GM19193 (cell line): ENCODE data around the gene RPS6KL1.
A peak's percentile ranks its signal among the peaks of the same experiment; 100 is the strongest.

ENCODE experiments used
- POLR2A ChIP-seq: IDR thresholded peaks from 4 replicates; pipeline ENCODE4 v1.6.1; 2011; ENCODE audit not compliant: insufficient read depth, insufficient read length; ENCODE audit errors: extremely low read depth

The RPS6KL1 gene

DNA sequence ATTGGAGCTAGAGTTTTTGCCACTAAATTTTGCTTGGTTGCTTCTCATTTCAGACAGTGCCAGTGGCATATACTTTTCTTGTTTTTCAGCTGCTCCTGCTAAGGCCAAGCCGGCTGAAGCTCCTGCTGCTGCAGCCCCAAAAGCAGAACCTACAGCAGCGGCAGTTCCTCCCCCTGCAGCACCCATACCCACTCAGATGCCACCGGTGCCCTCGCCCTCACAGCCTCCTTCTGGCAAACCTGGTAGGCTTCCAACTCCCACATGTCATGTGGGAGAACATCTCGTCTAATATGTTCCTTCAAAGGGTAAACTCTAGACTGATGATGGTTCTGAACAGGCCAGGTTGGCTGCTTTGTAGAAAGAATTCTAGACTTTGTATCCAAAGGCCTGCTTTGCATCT, 30.3 kb downstream of the RPS6KL1 start:
- TF ChIP-seq POLR2A: no peak

DNA sequence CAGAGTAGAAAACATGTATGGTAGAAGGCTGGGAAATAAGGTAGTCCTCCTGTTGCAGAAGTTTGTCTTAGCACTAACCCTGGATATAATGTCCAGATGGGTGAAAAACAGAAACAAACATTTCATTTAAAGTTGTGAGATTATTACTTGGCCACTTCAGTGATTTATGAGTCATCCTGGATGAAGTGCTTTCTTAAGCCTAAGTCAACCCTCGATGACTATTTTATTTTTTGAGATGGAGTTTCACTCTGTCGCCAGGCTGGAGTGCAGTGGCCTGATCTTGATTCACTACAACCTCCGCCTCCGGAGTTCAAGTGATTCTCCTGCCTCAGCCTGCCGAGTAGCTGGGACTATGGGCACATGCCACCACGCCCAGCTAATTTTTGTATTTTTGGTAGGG, 31.2 kb downstream of the RPS6KL1 start:
- TF ChIP-seq POLR2A: no peak

- TF ChIP-seq POLR2A: no peak
Measured at GRCh38 chr14:74890262-74890661, 32.8 kb downstream of the RPS6KL1 start.

GRCh38 chr14:74888164-74889158, 34.6 kb downstream of the RPS6KL1 start:
- TF ChIP-seq POLR2A: no peak

- no peak for TF ChIP-seq POLR2A
Measured at GRCh38 chr14:74886001-74886400, 37.1 kb downstream of the RPS6KL1 start.

DNA sequence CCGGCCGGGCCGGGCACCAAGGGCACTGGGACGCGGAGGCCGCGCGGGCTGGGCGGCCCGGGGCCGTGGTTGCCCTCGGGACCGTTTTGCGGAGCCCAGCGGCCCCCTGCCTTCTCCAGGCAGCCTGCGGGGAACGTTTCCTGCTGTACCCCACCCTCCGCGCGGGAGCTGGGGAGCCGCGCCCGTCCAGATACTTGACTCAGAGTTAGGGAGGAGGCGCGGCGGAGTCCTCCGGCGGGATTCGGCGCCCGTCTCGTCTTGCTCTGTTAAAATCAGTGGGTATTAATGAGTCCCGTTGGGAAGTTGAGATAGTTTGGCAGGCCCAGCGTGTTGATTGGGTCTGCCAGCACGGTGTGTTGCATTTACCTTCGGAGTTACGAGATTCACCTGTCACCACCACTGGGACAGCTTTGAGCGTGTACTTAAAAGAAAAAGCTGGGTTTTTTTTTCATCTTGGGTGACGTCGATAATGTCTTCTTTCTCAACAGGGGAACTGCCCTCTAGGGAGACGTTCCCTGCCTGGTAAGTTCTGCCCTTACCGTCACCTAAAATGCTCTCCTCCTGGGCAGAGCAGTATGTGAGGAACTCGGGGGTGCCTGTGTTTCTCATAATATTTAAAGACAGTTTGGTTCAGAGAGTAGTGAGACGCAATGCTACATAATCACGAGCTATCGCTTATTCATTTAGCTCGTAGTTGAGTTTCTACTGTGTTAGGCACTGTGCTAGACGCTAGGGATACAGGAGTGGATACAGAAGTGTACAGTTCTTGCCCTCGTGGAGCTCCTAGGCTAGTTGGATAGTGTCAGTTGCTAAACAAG, 40.7 kb downstream of the RPS6KL1 start:
- TF ChIP-seq POLR2A: no peak

GRCh38 chr14:74881431-74882102, 41.5 kb downstream of the RPS6KL1 start, which contains the start of gene DLST:
Gene DLST (plus strand): TSS chr14:74881916. CDS start chr14:74881954, 38 bp downstream.
- TF ChIP-seq POLR2A: peak; percentile 94

- no peak for TF ChIP-seq POLR2A
Measured at GRCh38 chr14:74879427-74880182, 43.5 kb downstream of the RPS6KL1 start.

- peak; percentile 33 for TF ChIP-seq POLR2A
Measured at GRCh38 chr14:74875941-74876913, 46.8 kb downstream of the RPS6KL1 start, which contains the start of gene PROX2. Gene PROX2 (minus strand): TSS chr14:74876145. CDS start chr14:74863834, 12,311 bp downstream.

DNA sequence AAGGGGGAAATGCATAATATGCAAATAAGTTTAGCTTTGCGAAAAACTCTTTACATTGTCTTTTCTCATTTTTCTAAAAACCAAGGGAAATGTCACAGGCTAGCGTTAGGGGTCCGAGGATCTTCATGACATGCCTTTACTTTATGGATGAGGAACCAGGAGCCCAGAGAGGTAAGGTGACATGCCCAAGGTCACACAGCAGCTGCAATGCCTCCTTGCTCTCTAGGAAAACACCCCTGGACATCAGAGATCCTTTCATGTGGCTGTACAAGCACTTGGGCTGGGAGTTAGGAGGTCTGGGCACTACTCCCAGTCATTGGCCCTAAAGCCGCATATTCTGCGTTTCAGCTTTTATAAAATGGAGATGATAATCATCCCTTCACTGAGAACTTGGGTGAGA, 47.9 kb downstream of the RPS6KL1 start:
- no peak for TF ChIP-seq POLR2A

- no peak for TF ChIP-seq POLR2A
Measured at GRCh38 chr14:74871819-74872218, 51.2 kb downstream of the RPS6KL1 start.

DNA sequence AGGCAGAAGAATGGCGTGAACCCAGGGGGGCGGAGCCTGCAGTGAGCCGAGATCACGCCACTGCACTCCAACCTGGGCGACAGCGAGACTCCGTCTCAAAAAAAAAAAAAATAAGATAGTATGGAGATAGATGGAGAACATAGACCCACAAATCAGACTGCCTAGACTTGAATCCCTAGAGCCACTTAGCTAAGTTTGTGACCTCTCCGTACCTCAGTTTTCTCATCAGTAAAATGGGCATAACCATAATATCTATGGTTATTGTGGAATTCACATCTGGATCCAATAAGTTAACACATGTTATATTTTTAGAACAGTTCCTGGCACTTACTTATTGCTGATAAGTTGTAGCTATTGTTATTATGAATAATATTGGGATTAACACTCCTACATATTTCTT, 54.3 kb downstream of the RPS6KL1 start:
- no peak for TF ChIP-seq POLR2A

DNA sequence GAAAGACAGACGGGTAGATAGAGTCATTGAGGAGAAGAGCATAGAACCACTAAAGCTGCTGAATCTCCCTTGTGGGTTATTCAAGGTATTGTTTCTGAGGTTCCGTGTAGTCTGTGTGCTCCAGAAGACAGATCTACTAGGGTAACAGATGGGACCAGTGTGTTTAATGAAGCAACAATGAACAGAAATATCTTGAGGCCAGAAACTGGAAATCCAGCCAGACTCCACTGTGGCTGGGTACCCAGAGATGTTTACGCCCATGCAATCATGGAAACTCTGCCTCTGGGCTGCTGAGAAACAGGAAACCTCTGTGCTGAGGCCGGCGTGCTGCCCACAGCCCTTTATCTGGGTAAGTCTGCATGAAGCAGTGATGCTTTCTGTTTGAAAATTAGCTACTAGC, 55.4 kb downstream of the RPS6KL1 start:
- no peak for TF ChIP-seq POLR2A

DNA sequence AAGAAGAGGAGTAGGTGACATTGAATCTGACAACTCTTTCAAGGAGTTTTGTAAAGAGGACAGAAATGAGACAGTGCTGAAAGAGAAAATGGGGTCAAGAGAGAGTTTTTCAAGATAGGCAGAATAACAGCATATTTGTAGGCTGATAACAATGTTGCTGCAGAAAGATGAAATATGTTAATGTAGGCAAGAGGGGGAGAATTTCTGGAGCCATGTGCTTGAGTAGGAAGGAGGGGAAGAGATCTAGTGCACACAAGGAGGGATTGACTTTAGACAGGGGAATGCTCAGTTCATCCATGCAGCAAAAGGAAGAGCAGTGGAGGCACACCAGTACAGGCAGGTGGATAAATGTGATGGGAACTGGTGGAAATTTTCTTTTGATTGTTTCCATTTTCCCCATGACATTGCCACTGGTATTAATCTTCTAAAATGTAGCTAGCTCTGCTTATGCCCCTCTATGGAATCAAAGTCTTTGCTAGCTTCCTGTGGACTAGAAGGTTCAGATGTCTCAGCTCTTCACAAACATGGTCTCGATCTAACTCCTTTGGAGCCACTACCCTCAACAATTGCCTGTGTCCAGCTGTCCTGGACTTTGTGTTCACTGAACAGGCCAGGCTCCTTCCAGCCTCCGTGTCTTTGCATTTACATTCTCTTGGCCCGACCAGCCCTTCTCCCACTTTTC, 56.2 kb downstream of the RPS6KL1 start:
- TF ChIP-seq POLR2A: no peak
